Ammon's horn (tissue), 1 donor: ENCODE results near the gene RAD23A.

ENCODE experiments used
- DNase-seq: peaks from one replicate; pipeline ENCODE4 v3.0.0-alpha.2; 2016; ENCODE audit warnings: low spot score

The RAD23A gene

DNA sequence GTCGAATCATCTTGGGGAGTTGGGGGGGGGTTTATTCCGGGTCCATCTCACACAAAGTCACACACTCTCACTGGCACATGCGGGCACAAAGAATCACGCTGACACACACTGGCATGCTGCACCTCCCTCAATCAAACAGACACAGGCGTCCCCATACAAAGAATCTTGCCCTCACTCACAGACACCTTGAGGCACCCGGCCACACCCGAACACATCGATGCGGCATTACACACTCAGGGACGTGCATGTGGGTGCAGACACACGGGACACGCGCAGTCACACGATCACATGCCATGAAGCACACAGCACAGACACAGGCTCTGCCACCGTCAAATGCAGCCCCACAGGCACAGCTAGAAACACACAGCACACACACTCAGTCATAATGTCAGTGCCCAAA lies 57.4 kb downstream of the RAD23A start:
- peak; percentile 53 for DNase-seq
